ENCODE results near the gene HHAT.

HHAT gene

GRCh38 chr1:210570116-210570515 lies 241.4 kb downstream of the HHAT start:
- no peaks in the 10 kb centered on the region for H3K27me3 ChIP-seq (ENCODE audit: insufficient read depth, low read length, poor library complexity)
- H3K9ac ChIP-seq (ENCODE audit: low read depth, low read length) = no peak overlapping the region
- DNase-seq (no peak), ATAC-seq (ENCODE audit: insufficient read depth, low read depth) (no peak)
- H3K27ac ChIP-seq (ENCODE audit: low read length) = no peak overlapping the region
- no peak overlapping the region for H2AFZ ChIP-seq (ENCODE audit: low read depth, low read length)
- no peaks in the 10 kb centered on the region for H3K79me2 ChIP-seq (ENCODE audit: insufficient read depth, low read length)
- no peaks in the 10 kb centered on the region for H3K9me3 ChIP-seq (ENCODE audit: insufficient read depth, low read length, severe bottlenecking)
- no peak overlapping the region for H3K4me2 ChIP-seq (ENCODE audit: insufficient read depth, low read length)
- H4K20me1 ChIP-seq (ENCODE audit: insufficient read depth, low read length) = no peaks in the 10 kb centered on the region
- H3K36me3 ChIP-seq (ENCODE audit: insufficient read depth, low read length) = no peaks in the 10 kb centered on the region
- no peaks in the 10 kb centered on the region for H3K4me1 ChIP-seq (ENCODE audit: insufficient read depth, low read length)
- TF ChIP-seq, protein P1, sequence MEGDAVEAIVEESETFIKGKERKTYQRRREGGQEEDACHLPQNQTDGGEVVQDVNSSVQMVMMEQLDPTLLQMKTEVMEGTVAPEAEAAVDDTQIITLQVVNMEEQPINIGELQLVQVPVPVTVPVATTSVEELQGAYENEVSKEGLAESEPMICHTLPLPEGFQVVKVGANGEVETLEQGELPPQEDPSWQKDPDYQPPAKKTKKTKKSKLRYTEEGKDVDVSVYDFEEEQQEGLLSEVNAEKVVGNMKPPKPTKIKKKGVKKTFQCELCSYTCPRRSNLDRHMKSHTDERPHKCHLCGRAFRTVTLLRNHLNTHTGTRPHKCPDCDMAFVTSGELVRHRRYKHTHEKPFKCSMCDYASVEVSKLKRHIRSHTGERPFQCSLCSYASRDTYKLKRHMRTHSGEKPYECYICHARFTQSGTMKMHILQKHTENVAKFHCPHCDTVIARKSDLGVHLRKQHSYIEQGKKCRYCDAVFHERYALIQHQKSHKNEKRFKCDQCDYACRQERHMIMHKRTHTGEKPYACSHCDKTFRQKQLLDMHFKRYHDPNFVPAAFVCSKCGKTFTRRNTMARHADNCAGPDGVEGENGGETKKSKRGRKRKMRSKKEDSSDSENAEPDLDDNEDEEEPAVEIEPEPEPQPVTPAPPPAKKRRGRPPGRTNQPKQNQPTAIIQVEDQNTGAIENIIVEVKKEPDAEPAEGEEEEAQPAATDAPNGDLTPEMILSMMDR (IDR thresholded peaks at IDR 0.05; ENCODE audit: borderline replicate concordance, extremely low read depth, low read length, poor library complexity, severe bottlenecking) = no peak
- no peak for TF ChIP-seq EZH2 (IDR thresholded peaks at IDR 0.05; ENCODE audit: borderline replicate concordance, low read depth, low read length, severe bottlenecking)
- H3K4me3 ChIP-seq (ENCODE audit: low read depth in 1 of 2, low read length in 2 of 2) = no peak overlapping the region

- Histone ChIP-seq H3K9ac (ENCODE audit: low read depth, low read length) (no peak overlapping the region), H3K9me3 (ENCODE audit: insufficient read depth, low read length, severe bottlenecking) (no peaks in the 10 kb centered on the region), H2AFZ (ENCODE audit: low read depth, low read length) (no peak overlapping the region), H3K27ac (ENCODE audit: low read length) (no peak overlapping the region), H3K4me3 (ENCODE audit: low read depth in 1 of 2, low read length in 2 of 2) (no peak overlapping the region), H3K27me3 (ENCODE audit: insufficient read depth, low read length, poor library complexity) (no peaks in the 10 kb centered on the region), H3K4me2 (ENCODE audit: insufficient read depth, low read length) (no peak overlapping the region), H3K36me3 (ENCODE audit: insufficient read depth, low read length) (no peaks in the 10 kb centered on the region), H4K20me1 (ENCODE audit: insufficient read depth, low read length) (no peaks in the 10 kb centered on the region), H3K4me1 (ENCODE audit: insufficient read depth, low read length) (no peaks in the 10 kb centered on the region), H3K79me2 (ENCODE audit: insufficient read depth, low read length) (no peaks in the 10 kb centered on the region)
- DNase-seq = no peak
- TF ChIP-seq, protein P1 (IDR thresholded peaks at IDR 0.05; ENCODE audit: borderline replicate concordance, extremely low read depth, low read length, poor library complexity, severe bottlenecking) = no peak
- TF ChIP-seq EZH2 (IDR thresholded peaks at IDR 0.05; ENCODE audit: borderline replicate concordance, low read depth, low read length, severe bottlenecking) = no peak
- ATAC-seq (ENCODE audit: insufficient read depth, low read depth) = no peak
Measured at GRCh38 chr1:210571356-210572284, 242.9 kb downstream of the HHAT start.

GRCh38 chr1:210573141-210573540 lies 244.4 kb downstream of the HHAT start:
- Histone ChIP-seq H3K9ac (ENCODE audit: low read depth, low read length) (no peak overlapping the region), H3K4me1 (ENCODE audit: insufficient read depth, low read length) (no peaks in the 10 kb centered on the region), H3K27me3 (ENCODE audit: insufficient read depth, low read length, poor library complexity) (no peaks in the 10 kb centered on the region), H3K27ac (ENCODE audit: low read length) (no peak overlapping the region), H3K36me3 (ENCODE audit: insufficient read depth, low read length) (no peaks in the 10 kb centered on the region), H4K20me1 (ENCODE audit: insufficient read depth, low read length) (no peaks in the 10 kb centered on the region), H3K4me3 (ENCODE audit: low read depth in 1 of 2, low read length in 2 of 2) (no peak overlapping the region), H2AFZ (ENCODE audit: low read depth, low read length) (no peak overlapping the region), H3K79me2 (ENCODE audit: insufficient read depth, low read length) (no peaks in the 10 kb centered on the region), H3K4me2 (ENCODE audit: insufficient read depth, low read length) (no peak overlapping the region), H3K9me3 (ENCODE audit: insufficient read depth, low read length, severe bottlenecking) (no peaks in the 10 kb centered on the region)
- TF ChIP-seq EZH2 (IDR thresholded peaks at IDR 0.05; ENCODE audit: borderline replicate concordance, low read depth, low read length, severe bottlenecking) = no peak
- TF ChIP-seq, protein P1 (IDR thresholded peaks at IDR 0.05; ENCODE audit: borderline replicate concordance, extremely low read depth, low read length, poor library complexity, severe bottlenecking) = no peak
- DNase-seq (no peak), ATAC-seq (ENCODE audit: insufficient read depth, low read depth) (no peak)
